ENCODE measurements around the gene BTNL3. TPM values are rescaled to one million over a fixed set of nuclear protein-coding genes. Genes with fewer than 3 reads are reported as not detected.

BTNL3 gene
- total and polyA plus RNA-seq, 9 of the 15 experiments (the other 6 are each of a cell fraction or from before 2014, with no cell fraction given), result 0.03 to 0.44 (median 0.04) TPM; not detected in 4

- TF ChIP-seq PHB (CRISPR knock-in tag; IDR thresholded peaks at IDR 0.05) (no peak), ZNF696 (CRISPR knock-in tag; conservative IDR thresholded peaks at IDR 0.05) (no peak), HDAC3 (IDR thresholded peaks at IDR 0.05; ENCODE audit: borderline replicate concordance, partially characterized antibody) (no peak), THRB (CRISPR knock-in tag; conservative IDR thresholded peaks at IDR 0.05) (no peak), ZNF354B (CRISPR knock-in tag; IDR thresholded peaks at IDR 0.05) (no peak), NBN (IDR thresholded peaks at IDR 0.05; ENCODE audit: low read depth) (no peak), ZC3H11A (IDR thresholded peaks at IDR 0.05; ENCODE audit: low read depth, low read length) (no peak), TRIM24 (IDR thresholded peaks at IDR 0.05) (no peak), ZFP36 (IDR thresholded peaks at IDR 0.05; ENCODE audit: low read depth, low read length, partially characterized antibody) (no peak), ZNF175 (CRISPR knock-in tag; IDR thresholded peaks at IDR 0.05; ENCODE audit: low read depth) (peak; percentile 93; the same call in 1 of the 2 replicates), ZNF398 (CRISPR knock-in tag; IDR thresholded peaks at IDR 0.05) (no peak), REST (IDR thresholded peaks at IDR 0.05; ENCODE audit: borderline replicate concordance) (0 out of 2 replicates have a peak, but pooled peaks have one; percentile 7), REST (CRISPR knock-in tag; IDR thresholded peaks at IDR 0.05; ENCODE audit: low read depth) (0 out of 2 replicates have a peak, but pooled peaks have one; percentile 40), GATA2 (CRISPR knock-in tag; IDR thresholded peaks at IDR 0.05) (no peak)
- TF ChIP-seq, protein P1, sequence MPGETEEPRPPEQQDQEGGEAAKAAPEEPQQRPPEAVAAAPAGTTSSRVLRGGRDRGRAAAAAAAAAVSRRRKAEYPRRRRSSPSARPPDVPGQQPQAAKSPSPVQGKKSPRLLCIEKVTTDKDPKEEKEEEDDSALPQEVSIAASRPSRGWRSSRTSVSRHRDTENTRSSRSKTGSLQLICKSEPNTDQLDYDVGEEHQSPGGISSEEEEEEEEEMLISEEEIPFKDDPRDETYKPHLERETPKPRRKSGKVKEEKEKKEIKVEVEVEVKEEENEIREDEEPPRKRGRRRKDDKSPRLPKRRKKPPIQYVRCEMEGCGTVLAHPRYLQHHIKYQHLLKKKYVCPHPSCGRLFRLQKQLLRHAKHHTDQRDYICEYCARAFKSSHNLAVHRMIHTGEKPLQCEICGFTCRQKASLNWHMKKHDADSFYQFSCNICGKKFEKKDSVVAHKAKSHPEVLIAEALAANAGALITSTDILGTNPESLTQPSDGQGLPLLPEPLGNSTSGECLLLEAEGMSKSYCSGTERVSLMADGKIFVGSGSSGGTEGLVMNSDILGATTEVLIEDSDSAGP (CRISPR knock-in tag; IDR thresholded peaks at IDR 0.05), result 0 out of 2 replicates have a peak, but pooled peaks have one; percentile 47
These were observed 64.2 kb downstream of the BTNL3 start (continued) for GRCh38 chr5:181052672-181053487.
